Esophagus squamous epithelium (tissue), 5 donors: ENCODE measurements around the gene VPS35L. TPM values are rescaled to one million over a fixed set of nuclear protein-coding genes. Genes with fewer than 3 reads are reported as not detected.

ENCODE experiments used
- DNase-seq: peaks from one replicate; lab custom pipeline; 2025; lab: John Stamatoyannopoulos, UW
- H3K27ac ChIP-seq, 4 donors: fragments of 200-600 bp; sonication (generic); one replicate each; pipeline ENCODE4 v1.5.1; 2016 to 2019; ENCODE audit warnings: mild to moderate bottlenecking in 1 of 4
- H3K27me3 ChIP-seq, 4 donors: fragments of 200-600 bp; sonication (generic); 1 replicate in 3 of 4; 2 replicates in 1 of 4; pipeline versions ENCODE4 v1.5.1 to v1.6.0; 2017 to 2021; ENCODE audit warnings: antibody characterized with exemption in 1 of 4
- H3K36me3 ChIP-seq, 3 donors: fragments of 200-600 bp; sonication (generic); one replicate each; pipeline ENCODE4 v1.5.1; 2016 to 2019
- H3K4me1 ChIP-seq, 3 donors: fragments of 200-600 bp; sonication (generic); one replicate each; pipeline ENCODE4 v1.5.1; 2017 to 2019
- H3K4me3 ChIP-seq, 4 donors: fragments of 200-600 bp; sonication (generic); 1 replicate in 3 of 4; 2 replicates in 1 of 4; pipeline ENCODE4 v1.5.1; 2016 to 2019; ENCODE audit warnings: mild to moderate bottlenecking in 2 of 4, moderate library complexity in 1 of 4
- H3K9me3 ChIP-seq, 3 donors: fragments of 200-600 bp; sonication (generic); one replicate each; pipeline ENCODE4 v1.5.1; 2016 to 2019
- CTCF ChIP-seq, 6 experiments: fragments of 450-650 bp in 4 of 6; fragments of 200-600 bp in 2 of 6; sonication (generic) in 2 of 6; IDR thresholded peaks; one replicate each; pipeline ENCODE4 v1.5.1; 2016 to 2019; ENCODE audit warnings: antibody characterized with exemption in 6 of 6, mild to moderate bottlenecking in 4 of 6, moderate library complexity in 4 of 6
- POLR2A ChIP-seq, 4 donors: fragments of 450-650 bp; IDR thresholded peaks; one replicate each; pipeline ENCODE4 v1.6.1; 2017; ENCODE audit warnings: antibody characterized with exemption in 4 of 4, mild to moderate bottlenecking in 4 of 4, moderate library complexity in 3 of 4
- WGBS, 2 donors: methylation state at CpG; one replicate each; pipeline ENCODE4 v1.1.5; 2018; 5-methylcytosine and 5-hydroxymethylcytosine counted together
- intact Hi-C: fragments of 100-400 bp; cut with DNase I; formaldehyde crosslinking; loops from one replicate; pipeline ENCODE4 v1.15.0; 2022
- total RNA-seq, 4 donors: library from RNA; depleted of rRNA; stranded (reverse); fragments of >200 nt; gene quantifications; one replicate each; pipeline ENCODE4 v1.1.0, GENCODE V29; 2016
- donor health status: DM: yes; HTN: yes; CAD: no.

Gene VPS35L
- total RNA-seq: 10 to 100 TPM; 20.8 to 32.9 (median 23.9) TPM

- 0% methylated on average over 9 to 14 of the region's 53 CpGs for WGBS, 2 donors
- Histone ChIP-seq H3K4me1 (peaks cover 8 to 27% (median 9%) of the 10 kb centered on the region in 3 donors), H3K27ac (peak within 1 kb of the TSS; percentile 78 to 95 (median 90)), H3K9me3 (no peaks in the 10 kb centered on the region), H3K4me3 (peak within 1 kb of the TSS; percentile 58 to 94 (median 82)), H3K27me3 (no peaks in the 10 kb centered on the region), H3K36me3 (peaks cover 0 to 13% (median 0%) of the 10 kb centered on the region in 3 donors)
- TF ChIP-seq POLR2A (IDR thresholded peaks at IDR 0.05) (peak in 1 of 4 donors; percentile 29), CTCF (IDR thresholded peaks at IDR 0.05) (peak; percentile 67 to 85 (median 74))
- intact Hi-C loops: loop anchor here (5.0 kb wide), 1 partner anchor 332 kb away; no protein-coding TSS in a partner anchor
- DNase-seq: peak; percentile 98
Observed at GRCh38 chr16:19555186-19555937, at the start of gene VPS35L. TSS of gene VPS35L (plus strand) at chr16:19555703. CDS start at chr16:19555730, 27 bp downstream.

- Histone ChIP-seq H3K9me3 (no peaks in the 10 kb centered on the region), H3K4me3 (no peak overlapping the region), H3K27me3 (no peaks in the 10 kb centered on the region), H3K36me3 (peaks cover 5 to 100% (median 13%) of the 10 kb centered on the region in 3 donors), H3K4me1 (no peaks in the 10 kb centered on the region), H3K27ac (no peak overlapping the region)
- TF ChIP-seq POLR2A (IDR thresholded peaks at IDR 0.05) (no peak), CTCF (IDR thresholded peaks at IDR 0.05) (no peak)
- DNase-seq: no peak
- intact Hi-C loops: loop anchor here (10.0 kb wide), 1 partner anchor 422 kb away; no protein-coding TSS in a partner anchor
- WGBS, 2 donors: 98 to 100% methylated on average over 4 of the region's 4 CpGs
Observed at GRCh38 chr16:19506965-19507364, 48.5 kb upstream of the VPS35L start.

GRCh38 chr16:19507867-19508266 is 47.6 kb upstream of the VPS35L start:
- no peak for TF ChIP-seq POLR2A (IDR thresholded peaks at IDR 0.05)
- no peak for TF ChIP-seq CTCF (IDR thresholded peaks at IDR 0.05)
- intact Hi-C loops: loop anchor here (10.0 kb wide), 1 partner anchor 423 kb away; no protein-coding TSS in a partner anchor

GRCh38 chr16:19512297-19512696 is 43.2 kb upstream of the VPS35L start:
- Histone ChIP-seq H3K4me3 (no peak overlapping the region), H3K36me3 (peaks cover 5 to 95% (median 8%) of the 10 kb centered on the region in 3 donors), H3K27me3 (no peaks in the 10 kb centered on the region), H3K4me1 (peaks cover 0 to 19% (median 0%) of the 10 kb centered on the region in 3 donors), H3K27ac (no peak overlapping the region), H3K9me3 (no peaks in the 10 kb centered on the region)
- intact Hi-C loops: loop anchor here (10.0 kb wide), 1 partner anchor 337 kb away; no protein-coding TSS in a partner anchor
- no peak for DNase-seq
- TF ChIP-seq CTCF (IDR thresholded peaks at IDR 0.05) (no peak), POLR2A (IDR thresholded peaks at IDR 0.05) (no peak)

More at GRCh38 chr16:19507867-19508266, 47.6 kb upstream of the VPS35L start:
- peaks cover 5 to 95% (median 11%) of the 10 kb centered on the region in 3 donors for H3K36me3 ChIP-seq
- no peak overlapping the region for H3K27ac ChIP-seq
- H3K4me3 ChIP-seq: no peak overlapping the region
- H3K27me3 ChIP-seq: no peaks in the 10 kb centered on the region
- DNase-seq: no peak
- WGBS, 2 donors: 91 to 95% methylated on average over 2 of the region's 2 CpGs
- no peaks in the 10 kb centered on the region for H3K4me1 ChIP-seq
- no peaks in the 10 kb centered on the region for H3K9me3 ChIP-seq
